MM.1S (cell line): Measurements from ENCODE around the gene WDFY3.

ENCODE experiments used
- DNase-seq: peaks from one replicate; pipeline ENCODE4 v3.0.0-alpha.2; 2015
- H2AFZ ChIP-seq: fragments of 300-600 bp; sonication (generic); 2 replicates; pipeline ENCODE4 v1.6.0; 2016; ENCODE audit warnings: antibody characterized with exemption, low read length
- H3F3A ChIP-seq: fragments of 300-600 bp; sonication (generic); 2 replicates; pipeline ENCODE4 v1.6.1; 2016; ENCODE audit warnings: mild to moderate bottlenecking, antibody characterized with exemption, low read length, moderate library complexity, mixed read lengths; ENCODE audit not compliant: insufficient read depth
- H3K27ac ChIP-seq: fragments of 300-600 bp; sonication (generic); 2 replicates; pipeline ENCODE4 v1.5.1; 2016; ENCODE audit warnings: mild to moderate bottlenecking, low read length
- H3K27me3 ChIP-seq: fragments of 300-600 bp; sonication (generic); replicated peaks from 2 replicates; pipeline ENCODE4 v1.6.0; 2016; ENCODE audit warnings: low read length; ENCODE audit not compliant: insufficient read depth
- H3K36me3 ChIP-seq: fragments of 300-600 bp; sonication (generic); replicated peaks from 2 replicates; pipeline ENCODE4 v1.6.1; 2016; ENCODE audit warnings: mild to moderate bottlenecking, low read length, mixed read lengths; ENCODE audit not compliant: insufficient read depth
- H3K4me1 ChIP-seq: fragments of 300-600 bp; sonication (generic); 2 replicates; pipeline ENCODE4 v1.6.1; 2016; ENCODE audit warnings: low read length, mixed read lengths
- H3K4me2 ChIP-seq: fragments of 300-600 bp; sonication (generic); 2 replicates; pipeline ENCODE4 v1.6.0; 2016; ENCODE audit warnings: low read depth, low read length
- H3K4me3 ChIP-seq: fragments of 300-600 bp; sonication (generic); 2 replicates; pipeline ENCODE4 v1.5.1; 2016; ENCODE audit warnings: low read length, mixed read lengths
- H3K79me2 ChIP-seq: fragments of 300-600 bp; sonication (generic); 2 replicates; pipeline ENCODE4 v1.6.1; 2016; ENCODE audit warnings: mixed run types, low read length, mixed read lengths
- H3K9ac ChIP-seq: fragments of 300-600 bp; sonication (generic); 2 replicates; pipeline ENCODE4 v1.6.1; 2016; ENCODE audit warnings: low read length, mixed read lengths
- H3K9me2 ChIP-seq: fragments of 300-600 bp; sonication (generic); replicated peaks from 2 replicates; pipeline ENCODE4 v1.6.1; 2016; ENCODE audit warnings: mild to moderate bottlenecking, low read length, mixed read lengths; ENCODE audit not compliant: insufficient read depth
- H3K9me3 ChIP-seq: fragments of 300-600 bp; sonication (generic); replicated peaks from 2 replicates; pipeline ENCODE4 v1.6.1; 2016; ENCODE audit warnings: mild to moderate bottlenecking, low read length, mixed read lengths; ENCODE audit not compliant: insufficient read depth
- H4K20me1 ChIP-seq: fragments of 300-600 bp; sonication (generic); 2 replicates; pipeline ENCODE4 v1.6.1; 2016; ENCODE audit warnings: mild to moderate bottlenecking, low read length, moderate library complexity, mixed read lengths; ENCODE audit not compliant: insufficient read depth
- EZH2 ChIP-seq: fragments of 300-600 bp; sonication (generic); optimal IDR thresholded peaks from 2 replicates; pipeline ENCODE3; 2017; ENCODE audit warnings: low read depth, mild to moderate bottlenecking, antibody characterized with exemption, low read length, mixed read lengths
- EZH2phosphoT487 ChIP-seq: fragments of 300-600 bp; sonication (generic); IDR thresholded peaks from 2 replicates; pipeline ENCODE4 v1.6.1; 2018; ENCODE audit warnings: antibody characterized with exemption, low read length
- TF ChIP-seq, protein P1 (sequence below): fragments of 300-600 bp; sonication (generic); IDR thresholded peaks from 2 replicates; pipeline ENCODE4 v1.5.1; 2016; ENCODE audit warnings: antibody characterized with exemption, low read length, mixed read lengths

Gene WDFY3

GRCh38 chr4:84733343-84734033 is 233.0 kb downstream of the WDFY3 start:
- Histone ChIP-seq H3K4me1 (peaks cover 13% of the 10 kb centered on the region), H3K27me3 (no peaks in the 10 kb centered on the region), H3K4me2 (no peak overlapping the region), H3K4me3 (no peak overlapping the region), H2AFZ (no peak overlapping the region), H3K9me2 (no peaks in the 10 kb centered on the region), H3F3A (no peaks in the 10 kb centered on the region), H3K36me3 (no peaks in the 10 kb centered on the region), H3K9me3 (no peaks in the 10 kb centered on the region), H3K79me2 (no peaks in the 10 kb centered on the region), H4K20me1 (no peaks in the 10 kb centered on the region), H3K27ac (no peak overlapping the region), H3K9ac (no peak overlapping the region)
- no peak for DNase-seq
- TF ChIP-seq EZH2phosphoT487 (no peak), EZH2 (no peak)
- TF ChIP-seq, protein P1, sequence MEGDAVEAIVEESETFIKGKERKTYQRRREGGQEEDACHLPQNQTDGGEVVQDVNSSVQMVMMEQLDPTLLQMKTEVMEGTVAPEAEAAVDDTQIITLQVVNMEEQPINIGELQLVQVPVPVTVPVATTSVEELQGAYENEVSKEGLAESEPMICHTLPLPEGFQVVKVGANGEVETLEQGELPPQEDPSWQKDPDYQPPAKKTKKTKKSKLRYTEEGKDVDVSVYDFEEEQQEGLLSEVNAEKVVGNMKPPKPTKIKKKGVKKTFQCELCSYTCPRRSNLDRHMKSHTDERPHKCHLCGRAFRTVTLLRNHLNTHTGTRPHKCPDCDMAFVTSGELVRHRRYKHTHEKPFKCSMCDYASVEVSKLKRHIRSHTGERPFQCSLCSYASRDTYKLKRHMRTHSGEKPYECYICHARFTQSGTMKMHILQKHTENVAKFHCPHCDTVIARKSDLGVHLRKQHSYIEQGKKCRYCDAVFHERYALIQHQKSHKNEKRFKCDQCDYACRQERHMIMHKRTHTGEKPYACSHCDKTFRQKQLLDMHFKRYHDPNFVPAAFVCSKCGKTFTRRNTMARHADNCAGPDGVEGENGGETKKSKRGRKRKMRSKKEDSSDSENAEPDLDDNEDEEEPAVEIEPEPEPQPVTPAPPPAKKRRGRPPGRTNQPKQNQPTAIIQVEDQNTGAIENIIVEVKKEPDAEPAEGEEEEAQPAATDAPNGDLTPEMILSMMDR = no peak

- Histone ChIP-seq H3K9me2 (no peaks in the 10 kb centered on the region), H3K4me2 (peak overlapping the region; percentile 39; the same call in 1 of the 2 replicates), H4K20me1 (no peaks in the 10 kb centered on the region), H3K27me3 (no peaks in the 10 kb centered on the region), H2AFZ (no peak overlapping the region), H3K79me2 (no peaks in the 10 kb centered on the region), H3F3A (0 out of 2 replicates have a peak, but pooled peaks cover 2% of the 10 kb centered on the region), H3K4me1 (peaks cover 23% of the 10 kb centered on the region), H3K27ac (peak overlapping the region; percentile 9; the same call in 1 of the 2 replicates), H3K9me3 (no peaks in the 10 kb centered on the region), H3K36me3 (no peaks in the 10 kb centered on the region), H3K9ac (no peak overlapping the region), H3K4me3 (no peak overlapping the region)
- DNase-seq = peak; percentile 65
- TF ChIP-seq EZH2phosphoT487 (no peak), EZH2 (no peak)
- TF ChIP-seq, protein P1 = no peak
Observed at GRCh38 chr4:84730375-84730774, 236.1 kb downstream of the WDFY3 start.

DNA sequence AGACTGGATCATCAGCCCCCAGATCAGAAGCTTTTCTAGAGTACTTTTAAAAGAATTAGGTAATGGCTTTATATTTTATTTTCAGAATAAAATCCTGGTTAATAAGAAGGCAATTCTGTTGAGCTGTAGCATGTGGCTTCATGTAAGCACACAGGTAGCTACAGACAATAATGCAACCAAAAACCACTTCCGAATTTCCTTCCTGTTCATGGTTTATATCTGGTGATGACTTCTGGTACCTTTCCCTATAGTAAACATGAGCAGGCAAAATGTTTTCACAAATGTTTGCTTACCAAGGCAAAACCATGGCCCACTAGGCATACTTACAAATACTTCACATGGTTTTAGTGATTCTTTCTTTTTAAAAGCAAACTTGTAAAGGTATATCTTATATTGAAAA is 239.0 kb downstream of the WDFY3 start:
- H3K79me2 ChIP-seq = no peaks in the 10 kb centered on the region
- H3K4me2 ChIP-seq = peak overlapping the region; percentile 64
- no peak overlapping the region for H2AFZ ChIP-seq
- peaks cover 23% of the 10 kb centered on the region for H3K4me1 ChIP-seq
- no peaks in the 10 kb centered on the region for H3K9me3 ChIP-seq
- H3K27me3 ChIP-seq = no peaks in the 10 kb centered on the region
- H3K4me3 ChIP-seq = peak overlapping the region; percentile 11; the same call in 1 of the 2 replicates
- no peak overlapping the region for H3K9ac ChIP-seq
- no peaks in the 10 kb centered on the region for H3K9me2 ChIP-seq
- TF ChIP-seq EZH2 = no peak
- TF ChIP-seq, protein P1 = no peak
- no peak for TF ChIP-seq EZH2phosphoT487
- no peaks in the 10 kb centered on the region for H3K36me3 ChIP-seq
- 0 out of 2 replicates have a peak, but pooled peaks cover 2% of the 10 kb centered on the region for H3F3A ChIP-seq
- peak overlapping the region; percentile 62; the same call in 1 of the 2 replicates for H3K27ac ChIP-seq
- no peaks in the 10 kb centered on the region for H4K20me1 ChIP-seq
- DNase-seq = peak; percentile 82
